ENCODE measurements around the gene NCOA4.

The NCOA4 gene

GRCh38 chr10:46053534-46054434 is 23.4 kb upstream of the NCOA4 start:
- no peak for TF ChIP-seq TAF1 (IDR thresholded peaks at IDR 0.05; ENCODE audit: borderline replicate concordance, insufficient read depth, low read length)
- no peak for TF ChIP-seq SIN3A (IDR thresholded peaks at IDR 0.05; ENCODE audit: borderline replicate concordance, insufficient read depth, low read length)
- TF ChIP-seq FOXP2 (optimal IDR thresholded peaks at IDR 0.05; ENCODE audit: borderline replicate concordance, extremely low read depth, extremely low read length, insufficient read depth), result no peak
- TF ChIP-seq POLR2AphosphoS5 (IDR thresholded peaks at IDR 0.05; ENCODE audit: low read depth, low read length), result no peak

- TF ChIP-seq REST (IDR thresholded peaks at IDR 0.05; ENCODE audit: insufficient read depth in 1 of 2, low read depth in 2 of 2, low read length in 2 of 2), result no peak
- TF ChIP-seq SIN3A (IDR thresholded peaks at IDR 0.05; ENCODE audit: borderline replicate concordance, insufficient read depth, low read length), result no peak
- no peak for TF ChIP-seq FOXP2 (optimal IDR thresholded peaks at IDR 0.05; ENCODE audit: borderline replicate concordance, extremely low read depth, extremely low read length, insufficient read depth)
- no peak for TF ChIP-seq TAF1 (IDR thresholded peaks at IDR 0.05; ENCODE audit: borderline replicate concordance, insufficient read depth, low read length)
- TF ChIP-seq POLR2AphosphoS5 (IDR thresholded peaks at IDR 0.05; ENCODE audit: low read depth, low read length), result no peak
These were observed 22.5 kb upstream of the NCOA4 start for GRCh38 chr10:46052791-46053375.

- no peak for TF ChIP-seq TAF1 (IDR thresholded peaks at IDR 0.05; ENCODE audit: borderline replicate concordance, insufficient read depth, low read length)
- TF ChIP-seq SIN3A (IDR thresholded peaks at IDR 0.05; ENCODE audit: borderline replicate concordance, insufficient read depth, low read length), result no peak
- TF ChIP-seq REST (IDR thresholded peaks at IDR 0.05; ENCODE audit: insufficient read depth in 1 of 2, low read depth in 2 of 2, low read length in 2 of 2), result no peak
- TF ChIP-seq POLR2AphosphoS5 (IDR thresholded peaks at IDR 0.05; ENCODE audit: low read depth, low read length), result no peak
- no peak for TF ChIP-seq FOXP2 (optimal IDR thresholded peaks at IDR 0.05; ENCODE audit: borderline replicate concordance, extremely low read depth, extremely low read length, insufficient read depth)
These were observed 21.8 kb upstream of the NCOA4 start for GRCh38 chr10:46052057-46052790.

GRCh38 chr10:46050941-46051623 is 20.7 kb upstream of the NCOA4 start:
- TF ChIP-seq FOXP2 (optimal IDR thresholded peaks at IDR 0.05; ENCODE audit: borderline replicate concordance, extremely low read depth, extremely low read length, insufficient read depth), result no peak
- no peak for TF ChIP-seq SIN3A (IDR thresholded peaks at IDR 0.05; ENCODE audit: borderline replicate concordance, insufficient read depth, low read length)
- TF ChIP-seq TAF1 (IDR thresholded peaks at IDR 0.05; ENCODE audit: borderline replicate concordance, insufficient read depth, low read length), result no peak
- TF ChIP-seq POLR2AphosphoS5 (IDR thresholded peaks at IDR 0.05; ENCODE audit: low read depth, low read length), result no peak
- no peak for TF ChIP-seq REST (IDR thresholded peaks at IDR 0.05; ENCODE audit: insufficient read depth in 1 of 2, low read depth in 2 of 2, low read length in 2 of 2)

GRCh38 chr10:46048152-46048551 is 17.7 kb upstream of the NCOA4 start:
- no peak for TF ChIP-seq REST (IDR thresholded peaks at IDR 0.05; ENCODE audit: insufficient read depth in 1 of 2, low read depth in 2 of 2, low read length in 2 of 2)
- TF ChIP-seq POLR2AphosphoS5 (IDR thresholded peaks at IDR 0.05; ENCODE audit: low read depth, low read length), result no peak
- no peak for TF ChIP-seq TAF1 (IDR thresholded peaks at IDR 0.05; ENCODE audit: borderline replicate concordance, insufficient read depth, low read length)
- TF ChIP-seq SIN3A (IDR thresholded peaks at IDR 0.05; ENCODE audit: borderline replicate concordance, insufficient read depth, low read length), result no peak
- TF ChIP-seq FOXP2 (optimal IDR thresholded peaks at IDR 0.05; ENCODE audit: borderline replicate concordance, extremely low read depth, extremely low read length, insufficient read depth), result no peak
